ENCODE results near the gene PEPD.

- TF ChIP-seq GATA2 (IDR thresholded peaks at IDR 0.05; ENCODE audit: low read depth, low read length) (no peak), GATA3 (IDR thresholded peaks at IDR 0.05; ENCODE audit: low read depth, low read length) (no peak)
Observed at GRCh38 chr19:33461256-33462111, 60.1 kb downstream of the PEPD start.

Data from SH-SY5Y (cell line).